ENCODE results near the gene LAYN.

GRCh38 chr11:111598148-111598547, 57.6 kb downstream of the LAYN start:
- TF ChIP-seq CTCF (IDR thresholded peaks at IDR 0.05) (no peak), POLR2A (IDR thresholded peaks at IDR 0.05) (no peak), POLR2AphosphoS5 (IDR thresholded peaks at IDR 0.05) (no peak)

Measured in gastroesophageal sphincter (tissue), 3 donors.